ENCODE data around the gene YAF2. TPM values are rescaled to one million over a fixed set of nuclear protein-coding genes. Genes with fewer than 3 reads are reported as not detected.

The YAF2 gene
- total RNA-seq, 1 experiment from 2014 or later: 15.0 TPM

DNA sequence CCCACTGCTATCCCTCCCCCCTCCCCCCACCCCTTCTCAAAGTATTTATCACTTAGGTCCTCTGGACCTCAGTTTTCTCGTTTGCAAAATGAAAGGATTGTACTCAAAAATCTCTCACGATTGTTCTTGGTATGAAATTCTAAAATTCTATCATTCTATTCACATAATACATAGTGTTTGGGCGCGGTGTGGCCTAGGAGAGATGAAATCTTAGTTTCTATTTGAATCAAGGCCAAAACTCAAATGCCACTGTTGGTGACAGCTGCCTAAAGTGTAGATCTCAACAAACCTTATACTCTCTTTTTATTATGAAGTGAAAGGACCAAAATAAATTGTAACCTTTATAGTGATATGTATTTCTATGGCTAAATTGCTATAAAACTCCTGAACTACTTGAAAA, 23.7 kb upstream of the YAF2 start:
- ChIA-PET CTCF (no interaction called here), RAD21 (ENCODE audit: low non-redundant PET in 1 of 2, low total read pairs in 2 of 2, uncharacterized antibody in 2 of 2, unreplicated experiment in 2 of 2) (no interaction called here), POLR2A (no interaction called here)
- Histone ChIP-seq H3K9ac (ENCODE audit: low read length) (no peak overlapping the region), H3K27me3 (ENCODE audit: insufficient read depth, low read length) (no peaks in the 10 kb centered on the region), H3K4me3 (replicated peaks in 1 of 2; ENCODE audit: low read depth in 1 of 2, low read length in 2 of 2) (no peak overlapping the region), H3K4me2 (ENCODE audit: low read length) (no peak overlapping the region), H3K4me1 (ENCODE audit: control insufficient read depth in 1 of 2, insufficient read depth in 2 of 2, low read length in 2 of 2) (no peaks in the 10 kb centered on the region), H3K79me2 (ENCODE audit: insufficient read depth, low read length) (no peaks in the 10 kb centered on the region), H3K27ac (ENCODE audit: low read depth, low read length) (no peak overlapping the region), H3K9me3 (ENCODE audit: control insufficient read depth in 1 of 2, insufficient read depth in 1 of 2, low read depth in 1 of 2, low read length in 2 of 2) (no peaks in the 10 kb centered on the region), H4K20me1 (ENCODE audit: insufficient read depth) (no peaks in the 10 kb centered on the region), H2AFZ (ENCODE audit: low read depth, low read length, poor library complexity, severe bottlenecking) (no peak overlapping the region), H3K36me3 (ENCODE audit: control insufficient read depth in 1 of 2, insufficient read depth in 2 of 2, low read length in 2 of 2) (no peaks in the 10 kb centered on the region), H3K9me2 (ENCODE audit: insufficient read depth) (no peaks in the 10 kb centered on the region)
- TF ChIP-seq EGR1 (IDR thresholded peaks at IDR 0.05; ENCODE audit: low read depth) (no peak), ELF1 (IDR thresholded peaks at IDR 0.05; ENCODE audit: borderline replicate concordance, low read depth) (no peak), SIN3A (IDR thresholded peaks at IDR 0.05; ENCODE audit: low read depth) (no peak), YY1 (IDR thresholded peaks at IDR 0.05; ENCODE audit: extremely low read depth, insufficient replicate concordance, low read depth, low read length) (no peak), SRF (IDR thresholded peaks at IDR 0.05; ENCODE audit: low read depth) (no peak), CBX3 (IDR thresholded peaks at IDR 0.05; ENCODE audit: low read depth) (no peak), EZH2 (IDR thresholded peaks at IDR 0.05) (no peak)
- TF ChIP-seq, protein P1, sequence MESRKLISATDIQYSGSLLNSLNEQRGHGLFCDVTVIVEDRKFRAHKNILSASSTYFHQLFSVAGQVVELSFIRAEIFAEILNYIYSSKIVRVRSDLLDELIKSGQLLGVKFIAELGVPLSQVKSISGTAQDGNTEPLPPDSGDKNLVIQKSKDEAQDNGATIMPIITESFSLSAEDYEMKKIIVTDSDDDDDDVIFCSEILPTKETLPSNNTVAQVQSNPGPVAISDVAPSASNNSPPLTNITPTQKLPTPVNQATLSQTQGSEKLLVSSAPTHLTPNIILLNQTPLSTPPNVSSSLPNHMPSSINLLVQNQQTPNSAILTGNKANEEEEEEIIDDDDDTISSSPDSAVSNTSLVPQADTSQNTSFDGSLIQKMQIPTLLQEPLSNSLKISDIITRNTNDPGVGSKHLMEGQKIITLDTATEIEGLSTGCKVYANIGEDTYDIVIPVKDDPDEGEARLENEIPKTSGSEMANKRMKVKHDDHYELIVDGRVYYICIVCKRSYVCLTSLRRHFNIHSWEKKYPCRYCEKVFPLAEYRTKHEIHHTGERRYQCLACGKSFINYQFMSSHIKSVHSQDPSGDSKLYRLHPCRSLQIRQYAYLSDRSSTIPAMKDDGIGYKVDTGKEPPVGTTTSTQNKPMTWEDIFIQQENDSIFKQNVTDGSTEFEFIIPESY (IDR thresholded peaks at IDR 0.05; ENCODE audit: extremely low read depth, insufficient replicate concordance, low read length): no peak
- TF ChIP-seq, protein P2, sequence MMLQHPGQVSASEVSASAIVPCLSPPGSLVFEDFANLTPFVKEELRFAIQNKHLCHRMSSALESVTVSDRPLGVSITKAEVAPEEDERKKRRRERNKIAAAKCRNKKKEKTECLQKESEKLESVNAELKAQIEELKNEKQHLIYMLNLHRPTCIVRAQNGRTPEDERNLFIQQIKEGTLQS (IDR thresholded peaks at IDR 0.05): no peak
- ATAC-seq: no peak
- BruUV-seq (replicated peaks): no TSS peak
- DNase-seq (ENCODE audit: low read depth, low spot score): no peak
- intact Hi-C loops (cut with micrococcal nuclease): no loop called here

DNA sequence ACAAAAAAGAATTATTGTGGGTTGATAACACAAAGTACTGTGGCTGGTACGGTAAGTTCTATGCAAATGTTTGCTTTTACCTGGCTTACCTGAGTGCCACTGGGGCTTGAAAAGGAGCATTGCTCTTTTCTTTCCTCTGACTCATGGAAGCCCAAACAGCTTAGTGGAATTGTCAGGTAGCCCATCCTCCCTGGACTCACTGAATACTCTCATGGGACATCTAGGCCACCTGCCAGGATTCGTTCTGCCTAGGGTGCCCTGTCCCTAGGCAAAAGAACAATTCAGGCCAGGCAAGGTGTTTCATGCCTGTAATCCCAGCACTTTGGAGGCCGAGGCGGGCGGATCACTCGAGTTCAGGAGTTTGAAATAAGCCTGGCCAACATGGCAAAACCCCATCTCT, 22.5 kb upstream of the YAF2 start:
- H3K27me3 ChIP-seq (ENCODE audit: insufficient read depth, low read length): no peaks in the 10 kb centered on the region
- H3K27ac ChIP-seq (ENCODE audit: low read depth, low read length): no peak overlapping the region
- H3K4me1 ChIP-seq (ENCODE audit: control insufficient read depth in 1 of 2, insufficient read depth in 2 of 2, low read length in 2 of 2): no peaks in the 10 kb centered on the region
- ChIA-PET CTCF (no interaction called here), RAD21 (ENCODE audit: low non-redundant PET in 1 of 2, low total read pairs in 2 of 2, uncharacterized antibody in 2 of 2, unreplicated experiment in 2 of 2) (no interaction called here), POLR2A (no interaction called here)
- DNase-seq (ENCODE audit: low read depth, low spot score) (no peak), ATAC-seq (no peak)
- H3K4me3 ChIP-seq (replicated peaks in 1 of 2; ENCODE audit: low read depth in 1 of 2, low read length in 2 of 2): no peak overlapping the region
- no peaks in the 10 kb centered on the region for H4K20me1 ChIP-seq (ENCODE audit: insufficient read depth)
- no peak overlapping the region for H2AFZ ChIP-seq (ENCODE audit: low read depth, low read length, poor library complexity, severe bottlenecking)
- no peaks in the 10 kb centered on the region for H3K9me2 ChIP-seq (ENCODE audit: insufficient read depth)
- intact Hi-C loops (cut with micrococcal nuclease): no loop called here
- H3K9me3 ChIP-seq (ENCODE audit: control insufficient read depth in 1 of 2, insufficient read depth in 1 of 2, low read depth in 1 of 2, low read length in 2 of 2): no peaks in the 10 kb centered on the region
- no peak overlapping the region for H3K9ac ChIP-seq (ENCODE audit: low read length)
- BruUV-seq (replicated peaks): no TSS peak
- H3K36me3 ChIP-seq (ENCODE audit: control insufficient read depth in 1 of 2, insufficient read depth in 2 of 2, low read length in 2 of 2): no peaks in the 10 kb centered on the region
- no peaks in the 10 kb centered on the region for H3K79me2 ChIP-seq (ENCODE audit: insufficient read depth, low read length)
- no peak overlapping the region for H3K4me2 ChIP-seq (ENCODE audit: low read length)
- no peak for TF ChIP-seq JUND (IDR thresholded peaks at IDR 0.05)
- TF ChIP-seq, protein P1 (IDR thresholded peaks at IDR 0.05; ENCODE audit: extremely low read depth, insufficient replicate concordance, low read length): no peak
- TF ChIP-seq, protein P3, sequence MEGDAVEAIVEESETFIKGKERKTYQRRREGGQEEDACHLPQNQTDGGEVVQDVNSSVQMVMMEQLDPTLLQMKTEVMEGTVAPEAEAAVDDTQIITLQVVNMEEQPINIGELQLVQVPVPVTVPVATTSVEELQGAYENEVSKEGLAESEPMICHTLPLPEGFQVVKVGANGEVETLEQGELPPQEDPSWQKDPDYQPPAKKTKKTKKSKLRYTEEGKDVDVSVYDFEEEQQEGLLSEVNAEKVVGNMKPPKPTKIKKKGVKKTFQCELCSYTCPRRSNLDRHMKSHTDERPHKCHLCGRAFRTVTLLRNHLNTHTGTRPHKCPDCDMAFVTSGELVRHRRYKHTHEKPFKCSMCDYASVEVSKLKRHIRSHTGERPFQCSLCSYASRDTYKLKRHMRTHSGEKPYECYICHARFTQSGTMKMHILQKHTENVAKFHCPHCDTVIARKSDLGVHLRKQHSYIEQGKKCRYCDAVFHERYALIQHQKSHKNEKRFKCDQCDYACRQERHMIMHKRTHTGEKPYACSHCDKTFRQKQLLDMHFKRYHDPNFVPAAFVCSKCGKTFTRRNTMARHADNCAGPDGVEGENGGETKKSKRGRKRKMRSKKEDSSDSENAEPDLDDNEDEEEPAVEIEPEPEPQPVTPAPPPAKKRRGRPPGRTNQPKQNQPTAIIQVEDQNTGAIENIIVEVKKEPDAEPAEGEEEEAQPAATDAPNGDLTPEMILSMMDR (IDR thresholded peaks at IDR 0.05 in 2 of 3, conservative IDR thresholded peaks at IDR 0.05 in 1 of 3; ENCODE audit: borderline replicate concordance in 1 of 3, insufficient read depth in 1 of 3, low read depth in 2 of 3, low read length in 2 of 3): no peak
- TF ChIP-seq EGR1 (IDR thresholded peaks at IDR 0.05; ENCODE audit: low read depth): no peak
- TF ChIP-seq EZH2 (IDR thresholded peaks at IDR 0.05): no peak
- TF ChIP-seq SIN3A (IDR thresholded peaks at IDR 0.05; ENCODE audit: low read depth): no peak
- no peak for TF ChIP-seq CBX3 (IDR thresholded peaks at IDR 0.05; ENCODE audit: low read depth)
- TF ChIP-seq RAD21 (IDR thresholded peaks at IDR 0.05; ENCODE audit: low read depth): no peak
- no peak for TF ChIP-seq SRF (IDR thresholded peaks at IDR 0.05; ENCODE audit: low read depth)
- TF ChIP-seq YY1 (IDR thresholded peaks at IDR 0.05; ENCODE audit: extremely low read depth, insufficient replicate concordance, low read depth, low read length): no peak
- TF ChIP-seq POLR2A (IDR thresholded peaks at IDR 0.05; ENCODE audit: borderline replicate concordance, extremely low read depth, insufficient read depth, insufficient read length): no peak
- no peak for TF ChIP-seq SP1 (IDR thresholded peaks at IDR 0.05; ENCODE audit: low read depth)
- no peak for TF ChIP-seq ZNF274 (IDR thresholded peaks at IDR 0.05; ENCODE audit: low read depth, low read length)
